Dermis blood vessel endothelial cell (primary cell): Measurements from ENCODE around the gene SDK2. TPM values are rescaled to one million over a fixed set of nuclear protein-coding genes. Genes with fewer than 3 reads are reported as not detected.

Source experiments
- DNase-seq: peaks from one replicate; pipeline ENCODE4 v3.0.0; 2010
- total RNA-seq: library from RNA; depleted of rRNA; stranded (reverse); fragments of >200 nt; gene quantifications from 2 replicates; pipeline ENCODE4 v1.2.3, GENCODE V29; 2014

Gene SDK2
- total RNA-seq, 1 donor from 2014 or later: not detected

DNA sequence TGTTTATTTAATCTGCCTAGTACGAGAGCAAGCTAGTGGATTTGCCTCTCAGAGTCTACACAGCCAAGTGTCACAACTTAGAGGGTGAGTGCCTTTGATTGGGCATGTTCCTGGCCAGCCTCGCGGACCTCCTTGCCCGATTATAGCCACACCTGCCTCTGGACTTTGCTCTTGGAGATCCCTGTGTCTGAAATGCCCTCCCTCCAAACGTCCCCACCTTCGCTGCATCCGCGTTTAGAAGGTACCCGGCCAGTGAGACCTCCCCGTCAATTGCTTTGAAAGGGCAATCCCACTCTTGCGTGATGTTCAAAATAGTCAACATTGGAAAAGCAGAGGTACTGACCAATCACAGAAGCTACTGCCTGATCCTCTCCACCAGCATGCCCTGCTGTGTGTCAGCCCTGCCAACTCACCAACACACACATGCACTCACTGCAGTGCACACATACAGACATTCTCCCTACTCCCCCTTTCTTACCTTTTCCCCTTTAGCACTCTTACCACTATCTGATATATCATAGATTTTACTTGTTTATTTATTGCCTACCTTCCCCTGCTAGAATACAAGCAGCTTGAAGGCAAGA, 6.5 kb upstream of the SDK2 start:
- no peak for DNase-seq

DNA sequence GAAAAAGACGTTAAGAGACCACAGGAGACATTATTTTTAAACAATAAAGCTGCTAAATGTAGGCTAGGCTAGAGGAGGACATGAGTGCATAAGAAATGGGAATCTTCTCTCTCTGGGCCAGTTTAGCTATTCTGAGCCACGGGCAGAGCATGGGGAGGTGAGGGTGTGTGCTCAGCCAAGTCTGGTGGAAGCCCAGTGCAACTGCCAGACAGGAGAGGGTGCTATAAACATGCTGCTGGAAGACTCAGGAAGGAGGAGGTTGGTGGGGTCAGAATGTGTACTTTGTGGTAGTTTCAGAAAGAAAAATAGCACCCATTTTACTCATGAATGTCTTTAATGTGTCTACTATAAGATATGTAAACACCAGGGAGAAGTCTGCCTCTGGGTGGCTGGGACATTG, 5.9 kb upstream of the SDK2 start:
- no peak for DNase-seq

DNA sequence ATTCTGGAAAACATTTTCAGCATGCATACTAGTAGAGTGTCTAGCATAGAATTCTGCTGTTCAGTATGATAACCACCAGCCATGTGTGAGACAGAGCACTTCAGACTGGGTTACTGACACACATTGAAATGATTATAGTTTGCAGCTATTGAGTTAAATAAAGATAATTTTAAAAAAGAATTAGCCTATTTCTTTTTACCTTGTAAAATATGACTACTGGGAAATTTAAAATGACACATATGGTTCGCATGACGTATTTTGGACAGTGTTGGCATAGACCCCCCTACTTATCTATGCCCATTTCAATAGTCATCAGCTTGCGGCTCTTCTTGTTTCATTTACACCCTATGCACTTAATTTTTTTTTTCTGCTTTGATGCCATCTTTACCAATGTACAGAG, 4.7 kb upstream of the SDK2 start:
- DNase-seq: no peak

DNA sequence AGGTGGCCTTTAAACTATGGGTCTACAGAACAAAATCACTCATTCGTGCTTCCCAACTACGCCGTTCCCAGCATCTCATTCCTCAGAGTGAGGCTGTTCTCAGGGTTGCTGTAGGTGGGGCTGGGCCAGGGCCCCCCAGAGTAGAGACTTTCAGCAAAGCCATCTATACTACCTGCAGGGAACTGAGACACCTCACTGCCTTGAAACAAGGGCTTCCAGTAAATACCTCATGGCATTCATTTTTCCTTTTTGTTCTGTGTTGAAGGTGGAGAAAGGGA, 4.2 kb upstream of the SDK2 start:
- no peak for DNase-seq

DNA sequence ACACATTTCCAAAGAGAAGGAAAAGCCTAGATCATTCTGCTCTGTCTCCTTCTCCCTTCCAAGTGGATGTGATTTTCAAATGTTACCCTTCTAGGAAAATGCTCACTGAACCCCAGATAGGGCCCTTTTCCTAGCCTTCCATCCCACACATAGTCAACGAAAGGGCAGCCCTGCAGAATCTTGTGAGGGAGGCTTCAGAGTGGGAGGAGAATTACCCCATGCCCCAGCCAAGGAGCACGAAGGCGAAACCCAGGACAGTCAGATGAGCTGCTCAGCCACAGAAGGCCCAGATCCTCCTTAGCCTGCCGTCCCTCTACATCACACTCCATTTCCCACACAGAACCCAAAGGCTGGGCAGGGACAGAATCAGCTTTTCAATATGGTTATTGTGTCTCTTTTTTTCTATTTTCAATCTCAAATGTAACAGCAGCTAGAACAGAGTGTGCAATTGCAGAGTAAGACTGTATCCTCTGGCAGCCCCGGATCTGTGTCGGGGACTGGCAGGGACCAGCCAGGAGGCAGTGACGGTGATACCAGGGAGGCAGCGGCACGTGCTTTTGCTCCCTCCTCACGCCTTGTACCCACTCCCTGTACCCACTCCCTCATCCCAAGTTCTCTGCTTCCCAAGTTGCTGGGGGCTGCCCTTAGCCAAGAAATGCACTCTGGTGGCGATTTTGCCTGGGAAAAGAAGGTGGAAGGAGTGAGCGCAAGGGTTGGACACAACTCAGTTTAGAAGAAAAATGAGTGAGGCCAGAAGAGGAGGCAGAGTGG, 3.7 kb upstream of the SDK2 start:
- no peak for DNase-seq

DNA sequence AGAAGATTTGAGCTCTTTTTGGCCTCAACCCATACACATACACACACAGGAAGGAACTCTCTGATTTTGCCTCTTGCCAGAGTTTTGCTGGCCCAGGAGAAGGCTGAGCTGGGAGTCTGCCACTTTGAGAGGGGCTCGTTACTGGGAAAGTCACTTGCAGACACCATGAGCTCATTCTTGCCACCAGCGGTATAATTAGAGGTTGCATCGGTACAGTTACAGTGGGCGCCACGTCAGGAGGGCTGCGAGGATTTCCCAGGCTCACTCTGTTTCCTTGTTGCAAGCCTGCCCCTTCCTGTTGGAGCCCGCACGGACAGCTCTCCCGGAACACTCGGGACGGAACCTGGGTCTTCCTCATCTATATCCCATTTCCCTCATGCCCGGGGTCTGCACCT, 3.1 kb upstream of the SDK2 start:
- no peak for DNase-seq

DNA sequence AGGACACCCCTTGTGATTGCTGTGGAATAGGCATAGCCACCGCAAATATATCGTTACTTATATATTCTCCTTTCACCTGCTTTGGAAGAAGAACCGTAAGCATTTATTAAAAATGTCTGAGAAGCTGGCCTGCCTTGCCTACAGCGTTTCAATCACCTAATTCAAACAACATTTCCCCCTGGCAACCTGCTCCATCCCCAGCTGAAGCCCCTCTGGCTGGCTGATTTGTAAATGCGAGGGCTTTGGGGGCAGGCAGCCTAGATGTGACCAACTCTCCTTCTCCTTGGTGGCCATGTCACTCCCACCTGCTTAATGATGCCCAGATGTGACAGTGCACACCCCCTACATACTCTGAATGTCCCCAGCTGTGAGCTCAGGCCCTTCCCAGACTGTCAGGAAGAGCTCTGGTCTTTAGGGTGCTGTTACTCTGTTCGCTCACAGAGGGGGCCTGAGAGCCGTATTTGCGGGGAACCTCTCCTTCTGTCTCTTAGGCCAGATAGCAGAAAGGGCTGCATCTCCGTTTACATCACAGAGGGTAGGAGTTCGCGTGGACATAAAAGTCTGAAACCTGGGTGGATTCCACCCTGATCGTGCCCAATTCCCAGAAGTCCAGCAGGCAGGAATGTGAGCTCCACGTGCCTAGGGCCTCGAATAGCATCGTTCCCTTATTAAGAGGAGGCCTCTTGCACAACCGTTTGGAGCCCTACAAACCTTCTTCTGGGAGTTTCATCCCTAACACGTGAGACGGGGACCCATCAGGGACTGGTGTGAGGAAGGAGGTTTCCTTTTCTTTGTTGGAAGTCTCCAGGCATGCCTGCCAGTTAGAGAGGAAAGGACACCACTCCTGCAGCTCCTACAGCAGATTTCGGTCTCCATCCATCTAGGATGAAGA, 2.4 kb upstream of the SDK2 start:
- no peak for DNase-seq

DNA sequence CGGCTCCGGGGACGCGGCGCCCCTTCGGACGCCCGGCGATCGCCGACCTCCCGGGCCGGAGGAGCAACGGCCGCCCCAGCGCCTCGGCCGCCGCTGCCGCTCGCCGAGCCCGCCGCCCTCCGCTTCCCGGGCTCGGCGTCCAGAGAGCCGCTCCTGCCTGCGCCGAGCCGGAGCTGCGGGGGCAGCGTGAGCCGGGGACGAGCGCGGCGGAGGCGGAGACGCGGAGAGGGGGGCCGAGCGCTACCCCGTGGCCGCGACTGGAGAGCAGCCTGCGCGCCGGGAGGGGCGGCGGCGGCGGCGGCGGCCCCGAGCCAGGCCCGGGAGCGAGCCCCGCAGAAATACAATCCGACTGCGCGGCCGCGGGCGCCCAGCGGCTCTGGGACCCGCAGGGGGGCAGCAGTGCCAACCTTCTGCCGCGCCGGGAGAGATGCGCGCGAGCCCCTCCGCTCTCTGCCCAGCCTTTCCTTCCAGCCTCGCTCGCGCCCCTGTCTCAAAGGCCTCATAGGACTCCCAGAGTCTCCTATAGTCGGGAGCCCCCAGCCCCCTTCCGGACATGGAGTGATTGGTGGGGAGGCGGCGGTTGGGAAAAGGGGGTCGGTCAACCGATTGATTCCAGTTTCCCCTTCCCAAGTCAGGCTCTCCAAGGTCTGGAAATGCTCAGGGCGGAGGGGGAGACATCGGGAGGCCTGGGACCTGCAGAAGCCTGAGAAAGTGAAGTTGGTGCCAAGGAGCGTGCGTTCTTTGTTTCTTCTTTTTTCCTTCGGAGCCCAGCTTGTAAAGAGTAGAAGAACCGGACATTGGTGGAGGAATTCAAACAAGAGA, 1.0 kb upstream of the SDK2 start:
- peak; percentile 35 for DNase-seq

DNA sequence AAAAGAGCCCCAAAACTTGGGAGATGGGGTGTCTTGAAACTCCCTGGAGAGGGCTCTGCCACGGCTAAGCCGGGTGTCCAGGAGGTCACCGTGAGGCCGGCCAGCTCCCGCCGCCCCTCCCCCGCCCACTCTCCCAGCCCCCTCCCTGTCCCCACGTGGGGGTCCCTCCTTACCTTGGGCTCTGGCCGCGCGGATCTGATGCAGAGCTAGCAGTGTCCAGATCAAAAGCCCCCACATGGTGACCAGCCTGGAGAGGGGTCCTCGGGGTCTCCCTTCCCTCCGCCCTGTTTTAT, 447 bp downstream of the SDK2 start:
- DNase-seq: no peak

DNA sequence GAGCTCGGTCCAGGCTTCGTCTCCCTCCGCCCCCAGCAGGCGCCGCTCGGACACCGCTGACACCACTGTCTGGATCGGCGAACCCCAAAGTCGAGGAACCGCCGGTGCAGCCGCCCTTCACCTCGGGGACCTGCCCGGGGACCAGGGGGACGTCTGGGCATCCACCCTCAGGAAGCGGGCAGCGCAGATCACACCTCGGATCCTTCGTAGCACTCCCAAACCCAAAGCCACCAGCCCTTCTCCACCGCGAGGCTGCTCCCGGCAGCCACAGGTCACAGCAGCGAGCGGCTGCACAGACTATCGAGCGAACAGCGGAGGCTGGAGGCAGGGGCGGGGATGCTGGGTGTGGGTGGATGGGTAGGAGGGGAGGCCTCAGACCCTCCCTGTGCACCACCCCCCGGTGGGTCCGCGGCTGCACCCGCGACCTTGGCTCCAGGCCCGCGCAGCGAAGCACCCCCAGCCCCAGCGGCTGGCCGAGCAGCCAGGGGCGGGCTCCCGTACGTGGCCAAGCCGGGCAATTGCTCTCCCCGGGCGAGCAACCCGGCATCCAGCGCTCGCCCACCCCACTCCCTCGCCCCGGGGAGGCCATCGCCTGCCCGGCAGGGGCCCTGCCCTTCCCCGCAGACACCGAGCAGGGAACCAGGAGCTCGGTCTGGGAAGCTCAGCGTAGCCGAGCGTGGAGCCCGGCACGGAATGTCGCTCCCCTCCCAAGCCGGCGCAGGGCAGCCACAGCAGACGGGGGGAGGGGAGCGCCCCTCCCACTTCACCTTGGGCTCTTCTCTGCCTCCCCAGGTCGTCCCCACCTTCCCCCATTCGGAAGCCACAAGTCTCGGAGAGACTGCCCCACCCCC, 1.0 kb downstream of the SDK2 start:
- DNase-seq: no peak

DNA sequence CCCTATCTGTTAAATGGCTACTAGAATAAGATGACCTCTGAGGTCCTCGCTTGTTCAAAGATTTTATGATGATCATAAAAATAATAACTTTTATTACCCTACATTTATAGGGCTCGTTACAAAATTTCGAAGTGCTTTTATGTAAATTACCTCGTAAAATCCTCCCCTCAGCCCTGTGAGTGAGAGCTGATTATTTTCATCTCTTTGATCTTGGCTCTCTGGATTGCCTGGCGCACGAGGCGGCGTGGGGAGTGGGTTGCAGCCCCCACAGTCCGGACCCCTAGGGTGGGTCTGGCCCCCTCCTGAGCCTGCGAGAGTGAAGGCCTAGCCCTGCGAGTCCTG, 1.6 kb downstream of the SDK2 start:
- DNase-seq: no peak

DNA sequence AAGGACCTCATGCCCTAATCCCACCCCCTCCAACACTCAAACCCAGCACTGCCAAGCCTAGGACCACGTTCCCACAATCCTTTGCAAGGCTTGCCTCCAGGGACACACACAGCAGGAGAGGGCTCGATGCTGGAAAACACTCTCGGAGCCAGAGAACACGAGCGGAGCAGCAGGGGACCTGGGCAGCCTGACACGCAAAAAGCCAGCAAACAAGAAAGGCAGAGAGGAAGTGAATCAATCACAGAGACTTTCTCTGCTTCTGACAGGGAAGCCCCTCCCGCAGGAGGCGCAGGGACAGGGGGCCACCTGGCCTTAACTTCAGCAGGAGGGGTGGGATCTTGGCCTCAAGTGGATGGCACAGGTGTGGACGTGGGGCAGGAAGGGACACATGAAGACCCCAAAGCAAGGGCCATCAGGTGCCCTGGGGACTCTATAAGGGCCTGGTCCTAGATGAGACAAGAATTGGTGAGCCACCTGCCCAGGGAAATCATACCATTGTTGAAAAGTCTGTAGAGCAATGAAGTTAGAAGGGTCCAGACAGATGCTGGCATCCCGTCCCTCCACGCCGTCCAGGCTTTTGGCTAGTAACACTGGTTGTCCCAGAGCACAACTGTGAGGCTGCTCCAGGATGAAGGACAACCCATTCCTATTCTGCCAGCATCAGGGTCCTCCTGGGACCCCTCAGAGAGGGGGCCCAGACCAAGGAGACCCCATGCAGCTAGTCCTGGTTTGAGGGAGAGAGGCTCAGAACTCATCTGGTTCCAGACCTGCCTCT, 2.2 kb downstream of the SDK2 start:
- no peak for DNase-seq

DNA sequence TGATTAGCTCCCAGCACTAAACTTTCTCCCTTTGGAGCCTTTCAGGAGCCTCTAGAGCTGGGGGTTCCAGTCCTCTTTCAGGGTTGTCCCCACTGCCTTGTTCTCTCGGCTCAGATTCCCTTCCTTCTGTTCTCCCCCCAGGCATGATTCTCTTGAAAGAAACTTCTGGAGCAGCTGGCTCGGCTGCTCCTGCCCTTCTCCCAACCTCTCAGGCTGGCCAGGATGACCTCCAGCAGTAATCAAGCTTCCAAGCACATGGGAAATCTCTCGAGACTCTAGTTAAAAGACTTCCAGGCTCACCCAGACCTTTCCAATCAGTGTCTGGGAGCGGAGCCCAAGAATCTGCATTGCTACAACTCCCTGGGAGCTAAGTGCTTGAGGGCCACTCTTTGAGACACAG, 3.6 kb downstream of the SDK2 start:
- no peak for DNase-seq

DNA sequence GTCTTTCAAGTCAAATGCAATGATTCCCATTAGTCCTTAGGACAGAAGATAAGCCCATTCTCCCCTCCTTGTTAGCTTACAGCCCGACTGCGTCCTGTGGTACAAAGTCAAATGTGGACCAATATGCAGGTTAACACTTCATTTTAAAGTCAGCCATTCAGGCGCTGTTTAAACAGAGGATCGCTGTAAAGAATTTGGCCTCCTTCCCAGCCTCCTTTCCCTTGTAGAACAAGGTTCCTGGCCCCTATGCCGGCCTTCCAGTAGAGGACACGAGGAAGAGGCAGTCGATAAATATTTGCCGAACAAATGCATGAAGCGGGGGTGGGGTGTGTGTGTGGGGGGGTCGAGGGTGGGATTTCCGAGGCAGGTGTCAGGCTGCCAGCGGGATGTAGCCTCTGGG, 4.3 kb downstream of the SDK2 start:
- DNase-seq: no peak

DNA sequence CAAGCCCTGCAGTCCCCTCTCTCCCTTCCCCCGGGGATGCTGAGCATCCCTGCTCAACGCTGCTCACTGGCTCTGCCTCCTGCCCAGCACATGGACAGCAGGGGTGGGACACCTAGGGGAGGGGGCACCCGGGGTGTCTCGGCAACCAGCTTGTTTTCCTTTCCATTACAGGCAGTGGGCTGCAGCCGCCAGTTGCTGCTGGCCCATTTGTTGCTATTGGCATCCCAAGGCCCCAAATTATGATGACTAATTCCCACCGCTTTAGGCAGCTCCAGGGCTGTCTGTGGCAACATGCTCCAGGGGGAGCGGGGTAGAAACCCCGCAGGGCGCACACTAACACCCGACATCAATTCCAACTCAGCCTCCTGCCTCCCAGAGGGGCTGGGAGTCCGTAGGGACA, 4.9 kb downstream of the SDK2 start:
- no peak for DNase-seq

DNA sequence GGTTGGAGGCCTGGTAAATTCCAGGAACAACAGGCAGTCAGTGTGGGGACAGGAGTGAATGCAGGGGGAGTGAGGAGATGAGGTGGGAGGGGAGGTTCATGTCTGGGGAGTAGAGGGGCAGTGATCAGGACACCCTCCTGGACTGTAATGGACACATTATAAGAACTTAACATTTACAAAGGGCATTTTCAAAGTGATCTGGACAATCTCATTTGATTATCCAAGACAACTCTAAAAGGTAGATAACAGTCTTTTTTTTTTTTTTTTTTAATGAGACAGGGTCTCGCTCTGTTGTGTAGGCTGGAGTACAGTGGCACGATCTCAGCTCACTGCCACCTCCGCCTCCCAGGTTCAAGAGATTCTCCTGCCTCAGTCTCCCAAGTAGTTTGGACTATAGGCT, 5.7 kb downstream of the SDK2 start:
- no peak for DNase-seq

DNA sequence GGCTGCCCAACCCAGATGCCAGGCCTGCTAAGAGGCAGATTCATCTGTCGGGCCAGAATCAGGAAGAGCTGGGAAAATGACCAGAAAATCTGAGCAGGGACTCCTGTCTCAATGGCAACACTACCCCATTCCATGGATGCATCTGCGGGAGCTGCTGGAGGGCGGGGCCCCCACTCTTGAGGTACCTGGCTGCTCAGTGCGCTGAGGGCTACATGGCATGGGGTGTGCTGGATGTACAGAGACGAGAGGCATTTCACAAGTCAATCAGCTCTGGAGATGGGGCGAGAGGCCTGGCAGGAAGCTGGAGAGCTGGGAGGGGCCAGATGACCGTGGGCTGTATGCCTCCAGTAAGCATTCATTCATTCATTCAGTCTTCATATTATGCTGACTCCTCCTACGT, 6.4 kb downstream of the SDK2 start:
- DNase-seq: no peak

DNA sequence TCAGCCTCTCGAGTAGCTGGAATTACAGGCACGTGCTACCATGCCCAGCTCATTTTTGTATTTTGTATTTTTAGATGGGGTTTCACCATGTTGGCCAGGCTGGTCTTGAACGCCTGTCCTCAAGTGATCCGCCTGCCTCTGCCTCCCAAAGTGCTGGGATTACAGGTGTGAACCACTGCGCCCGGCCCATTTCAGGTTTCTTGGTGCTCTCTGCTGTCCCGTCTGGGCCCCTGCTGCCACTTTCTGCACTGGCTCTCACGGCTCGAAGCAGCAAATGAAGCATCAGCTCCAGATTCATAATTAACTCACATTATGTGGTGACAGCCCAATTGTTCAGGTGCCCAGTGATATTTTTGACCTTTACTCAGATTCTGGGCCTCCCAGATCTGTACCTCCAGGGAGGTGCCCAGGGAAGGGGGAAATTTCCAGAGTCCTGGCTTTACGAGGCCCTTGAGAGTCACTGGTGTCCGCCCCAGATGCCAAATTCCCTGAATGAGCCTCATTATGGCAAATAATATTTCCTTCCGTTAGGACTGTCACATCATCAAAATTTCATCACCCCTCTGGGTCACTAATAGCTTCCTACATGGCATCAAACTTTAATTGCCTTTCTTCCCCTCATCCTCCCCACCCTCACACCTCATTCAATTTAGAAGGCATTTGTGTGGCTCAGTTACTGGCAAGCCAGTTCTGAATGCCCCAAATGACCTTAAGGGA, 9.0 kb downstream of the SDK2 start:
- DNase-seq: no peak

DNA sequence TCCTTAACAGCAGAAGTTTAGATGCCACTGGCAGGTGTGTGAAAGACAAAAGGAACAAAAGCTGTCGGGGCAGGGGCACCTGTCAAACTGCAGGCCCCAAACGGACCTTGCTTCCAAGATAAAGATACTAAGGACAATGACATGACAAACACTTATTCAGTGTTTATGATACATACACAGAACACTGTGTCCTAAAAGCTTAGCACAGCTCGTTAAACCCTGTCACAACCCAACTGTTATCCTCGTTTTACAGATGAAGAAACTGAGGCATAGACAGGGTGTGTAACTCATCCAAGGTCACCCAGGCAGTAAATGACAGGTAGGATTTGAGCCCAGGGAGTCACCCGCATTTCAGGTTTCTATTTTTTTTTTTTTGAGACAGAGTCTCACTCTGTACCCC, 9.6 kb downstream of the SDK2 start:
- no peak for DNase-seq

DNA sequence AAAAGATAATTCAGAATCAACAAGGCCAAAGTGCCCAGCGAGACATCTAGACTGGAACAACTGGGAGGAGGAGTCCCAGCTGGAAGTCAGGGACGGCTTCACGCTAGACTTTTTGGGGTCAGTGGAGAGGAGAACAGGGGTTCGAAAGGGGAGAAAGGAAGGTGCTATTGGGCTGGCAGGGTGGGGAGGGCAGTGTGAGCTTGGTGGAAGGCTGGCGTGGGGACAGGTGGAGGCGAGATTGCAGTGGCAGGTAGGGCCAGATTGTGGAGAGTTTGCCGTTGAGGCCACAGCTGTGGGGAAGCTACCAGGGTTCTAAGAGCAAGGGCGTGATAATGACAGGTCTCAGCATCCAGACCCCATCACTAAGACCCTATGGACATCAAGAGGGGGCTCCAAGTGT, 10.5 kb downstream of the SDK2 start:
- no peak for DNase-seq

DNA sequence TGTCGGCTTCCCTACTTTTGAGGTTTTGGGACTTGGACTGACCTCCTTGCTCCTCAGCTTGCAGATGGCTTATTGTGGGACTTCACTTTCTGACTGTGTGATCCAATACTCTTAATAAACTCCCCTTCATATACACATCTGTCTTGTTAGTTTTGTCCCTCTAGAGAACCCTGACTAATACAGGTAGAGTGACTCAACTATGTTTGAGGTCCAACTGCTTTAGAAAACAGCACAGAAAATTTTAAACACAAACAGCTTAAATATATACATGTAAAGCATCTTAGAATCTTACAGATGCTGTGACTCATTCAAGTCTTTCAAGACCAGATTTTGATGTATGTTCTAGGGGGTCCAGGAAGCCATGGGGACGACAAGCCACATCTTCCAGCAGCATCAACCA, 11.7 kb downstream of the SDK2 start:
- no peak for DNase-seq
